Gastrocnemius medialis (tissue), 4 donors: ENCODE data around the gene USP6NL.

ENCODE experiments used
- CTCF ChIP-seq, 5 experiments: fragments of 450-650 bp in 3 of 5; fragments of 200-600 bp in 2 of 5; sonication (generic) in 2 of 5; IDR thresholded peaks in 4 of 5; conservative IDR thresholded peaks in 1 of 5; 1 replicate in 4 of 5; 2 replicates in 1 of 5; pipeline ENCODE4 v1.5.1; 2016 to 2019; ENCODE audit warnings: antibody characterized with exemption in 5 of 5, mild to moderate bottlenecking in 3 of 5, moderate library complexity in 3 of 5
- POLR2A ChIP-seq, 2 donors: fragments of 450-650 bp; IDR thresholded peaks; one replicate each; pipeline ENCODE4 v1.6.1; 2017; ENCODE audit warnings: antibody characterized with exemption in 2 of 2, mild to moderate bottlenecking in 2 of 2, moderate library complexity in 2 of 2

- TF ChIP-seq CTCF (IDR thresholded peaks at IDR 0.05 in 4 of 5, conservative IDR thresholded peaks at IDR 0.05 in 1 of 5), result no peak
- TF ChIP-seq POLR2A (IDR thresholded peaks at IDR 0.05), result no peak
Measured at GRCh38 chr10:11430421-11431215, 180.8 kb downstream of the USP6NL start.
